ENCODE data around the gene BICC1.

The BICC1 gene

DNA sequence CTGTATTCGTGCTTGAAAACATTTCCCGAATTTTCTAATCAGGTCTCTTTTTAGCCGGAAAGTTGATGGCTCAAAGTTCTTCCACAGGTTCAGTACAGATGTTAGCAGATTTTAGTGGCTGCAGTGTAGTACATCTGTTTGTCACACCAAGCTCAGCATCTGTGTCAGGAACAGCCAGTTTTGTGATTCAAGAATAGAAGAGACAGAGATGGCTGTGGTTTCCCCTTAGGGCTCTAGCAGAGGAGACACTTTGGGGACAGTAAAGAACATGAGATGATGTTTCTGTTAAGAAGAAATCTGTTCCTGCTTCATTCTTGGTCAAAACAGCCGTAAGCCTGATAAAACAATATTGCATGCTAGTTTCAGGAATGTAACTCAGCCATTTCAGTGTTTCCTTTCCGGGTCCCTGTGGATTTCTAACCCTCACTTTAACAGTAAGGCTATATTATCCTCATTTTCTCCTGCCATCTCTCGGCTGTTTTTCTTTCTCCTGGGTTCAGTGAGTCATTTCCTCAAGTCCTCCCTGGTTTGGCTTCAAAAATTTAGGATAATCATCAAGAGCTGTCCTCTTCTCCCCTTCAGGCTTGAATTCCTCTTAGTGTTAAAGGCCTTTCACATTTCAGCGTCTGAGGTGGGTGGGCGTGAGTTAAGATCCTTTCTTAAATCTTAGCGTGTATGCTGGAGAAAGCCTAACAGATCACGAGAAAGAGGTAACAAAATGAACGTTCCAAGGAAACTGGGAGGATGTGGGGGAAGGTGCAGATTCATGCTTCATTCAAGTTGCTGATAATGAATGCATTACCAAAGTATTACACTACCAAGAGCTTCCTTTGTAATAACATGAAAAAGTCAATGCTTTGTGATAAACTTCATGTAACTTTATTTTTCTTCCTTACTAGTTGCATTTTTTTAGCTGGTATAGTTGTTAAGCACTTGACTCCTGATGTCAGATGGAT, 37.1 kb upstream of the BICC1 start:
- peak overlapping the region; percentile 28 for H3K4me3 ChIP-seq (ENCODE audit: low read depth, low read length)
- peak; percentile 88 for DNase-seq (ENCODE audit: low read depth, low spot score)
- in situ Hi-C loops (cut with HindIII; ENCODE audit: low sequenced_read_pairs): no loop called here
- TF ChIP-seq CTCF (IDR thresholded peaks at IDR 0.05; ENCODE audit: low read depth, low read length): no peak

DNA sequence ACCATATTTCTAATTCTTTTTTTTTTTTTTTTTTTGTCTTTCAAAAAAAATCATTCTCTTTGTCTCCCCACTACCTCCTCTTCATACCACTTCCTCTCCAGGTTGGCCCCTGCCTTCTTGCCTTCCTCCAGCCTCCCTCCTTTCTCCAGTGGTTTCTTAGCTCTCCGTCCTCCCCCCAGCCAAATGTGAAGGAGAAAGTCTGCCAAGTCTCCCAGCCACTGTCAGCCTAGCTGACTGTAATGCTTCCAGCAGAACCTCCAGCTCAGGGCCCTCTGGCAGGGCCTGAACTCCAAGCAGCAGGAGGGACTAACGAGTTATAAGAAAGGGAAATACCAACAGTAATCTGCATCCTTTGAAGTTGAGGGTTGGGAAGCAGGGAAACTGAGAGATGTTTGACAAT, 35.5 kb upstream of the BICC1 start:
- in situ Hi-C loops (cut with HindIII; ENCODE audit: low sequenced_read_pairs): no loop called here
- TF ChIP-seq CTCF (IDR thresholded peaks at IDR 0.05; ENCODE audit: low read depth, low read length): no peak
- no peak overlapping the region for H3K4me3 ChIP-seq (ENCODE audit: low read depth, low read length)
- DNase-seq (ENCODE audit: low read depth, low spot score): peak; percentile 91

GRCh38 chr10:58477902-58478301, 34.8 kb upstream of the BICC1 start:
- TF ChIP-seq CTCF (IDR thresholded peaks at IDR 0.05; ENCODE audit: low read depth, low read length): peak; percentile 6
- DNase-seq (ENCODE audit: low read depth, low spot score): no peak
- in situ Hi-C loops (cut with HindIII; ENCODE audit: low sequenced_read_pairs): no loop called here
- no peak overlapping the region for H3K4me3 ChIP-seq (ENCODE audit: low read depth, low read length)

GRCh38 chr10:58479045-58479444, 33.6 kb upstream of the BICC1 start:
- H3K4me3 ChIP-seq (ENCODE audit: low read depth, low read length): no peak overlapping the region
- in situ Hi-C loops (cut with HindIII; ENCODE audit: low sequenced_read_pairs): no loop called here
- DNase-seq (ENCODE audit: low read depth, low spot score): no peak
- TF ChIP-seq CTCF (IDR thresholded peaks at IDR 0.05; ENCODE audit: low read depth, low read length): no peak

- no peak overlapping the region for H3K4me3 ChIP-seq (ENCODE audit: low read depth, low read length)
- in situ Hi-C loops (cut with HindIII; ENCODE audit: low sequenced_read_pairs): no loop called here
- no peak for DNase-seq (ENCODE audit: low read depth, low spot score)
- no peak for TF ChIP-seq CTCF (IDR thresholded peaks at IDR 0.05; ENCODE audit: low read depth, low read length)
Observed at GRCh38 chr10:58480321-58480720, 32.4 kb upstream of the BICC1 start.

DNA sequence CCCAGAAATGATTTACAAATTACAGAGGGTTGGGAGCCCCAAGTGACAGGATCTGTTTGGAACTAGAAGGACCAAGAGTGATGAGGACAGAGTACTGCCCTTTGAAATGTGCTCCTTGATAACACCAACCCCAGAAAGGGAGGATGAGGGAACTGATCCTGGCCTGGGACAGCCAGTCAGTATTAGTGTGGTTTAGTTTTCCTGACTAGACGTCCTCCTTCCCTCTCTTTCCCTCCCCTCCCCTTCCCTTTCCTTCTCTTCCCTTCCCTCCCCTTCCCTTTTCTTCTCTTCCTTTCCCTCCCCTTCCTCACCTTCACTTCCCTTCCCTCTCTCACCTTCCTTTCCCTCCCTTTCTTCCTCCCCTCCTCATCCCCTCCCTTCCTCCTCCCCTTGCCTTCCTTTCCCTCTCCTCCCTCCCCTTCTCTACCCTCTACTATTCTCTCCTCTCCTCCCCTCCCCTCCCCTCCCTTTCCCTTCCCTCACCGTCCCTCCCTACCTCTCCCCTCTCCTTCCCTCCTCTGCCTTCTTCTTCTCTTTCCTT, 31.0 kb upstream of the BICC1 start:
- DNase-seq (ENCODE audit: low read depth, low spot score): no peak
- H3K4me3 ChIP-seq (ENCODE audit: low read depth, low read length): no peak overlapping the region
- in situ Hi-C loops (cut with HindIII; ENCODE audit: low sequenced_read_pairs): no loop called here
- no peak for TF ChIP-seq CTCF (IDR thresholded peaks at IDR 0.05; ENCODE audit: low read depth, low read length)

All from astrocyte of the spinal cord (primary cell).